HCT116 (cell line): Measurements from ENCODE around the gene CCDC201.

Experiments
- CBX3 ChIP-seq: IDR thresholded peaks from 2 replicates; pipeline ENCODE4 v1.6.1; 2012; ENCODE audit warnings: low read depth
- CTCF ChIP-seq, 3 experiments: fragments of 200-600 bp in 1 of 3; sonication (generic) in 1 of 3; IDR thresholded peaks in 2 of 3; conservative IDR thresholded peaks in 1 of 3; 2 replicates each; pipeline ENCODE4 v1.5.1; 2012 to 2017; ENCODE audit warnings: low read depth in 2 of 3, low read length in 2 of 3, antibody characterized with exemption in 1 of 3, borderline replicate concordance in 1 of 3, control low read depth in 1 of 3, mild to moderate bottlenecking in 1 of 3, mixed read lengths in 1 of 3, mixed run types in 1 of 3, moderate library complexity in 1 of 3; ENCODE audit not compliant: insufficient read depth in 1 of 3
- EZH2 ChIP-seq: fragments of 200-600 bp; sonication (generic); IDR thresholded peaks from 2 replicates; pipeline ENCODE4 v1.6.1; 2017; ENCODE audit warnings: antibody characterized with exemption, mixed run types
- EZH2phosphoT487 ChIP-seq: fragments of 200-600 bp; IDR thresholded peaks from 2 replicates; pipeline ENCODE4 v1.6.1; 2018; ENCODE audit warnings: antibody characterized with exemption, borderline replicate concordance
- POLR2A ChIP-seq: IDR thresholded peaks from 2 replicates; pipeline ENCODE4 v1.7.0; 2011; ENCODE audit warnings: borderline replicate concordance; ENCODE audit not compliant: insufficient read depth, insufficient read length; ENCODE audit errors: extremely low read depth
- RAD21 ChIP-seq: IDR thresholded peaks from 2 replicates; pipeline ENCODE4 v1.6.1; 2012; ENCODE audit warnings: low read depth, mild to moderate bottlenecking
- REST ChIP-seq: IDR thresholded peaks from 2 replicates; pipeline ENCODE4 v1.6.1; 2012; ENCODE audit warnings: low read depth
- ZNF274 ChIP-seq: fragments of 200-500 bp; sonication (Bioruptor generic); IDR thresholded peaks from 2 replicates; pipeline ENCODE4 v1.6.1; 2014; ENCODE audit warnings: mild to moderate bottlenecking, low read depth, low read length, inconsistent platforms

GRCh38 chr7:45872116-45873034, 507 bp downstream of the CCDC201 start:
- TF ChIP-seq ZNF274 (no peak), CTCF (IDR thresholded peaks at IDR 0.05 in 2 of 3, conservative IDR thresholded peaks at IDR 0.05 in 1 of 3; ENCODE audit: borderline replicate concordance in 1 of 3, insufficient read depth in 1 of 3, low read depth in 2 of 3, low read length in 2 of 3) (peak; percentile 23 to 85 (median 62); a peak in 4 of 6 replicates), EZH2 (no peak), EZH2phosphoT487 (no peak), RAD21 (peak; percentile 40), POLR2A (no peak), REST (no peak), CBX3 (no peak)
